Chondrocyte (in vitro differentiated cells): ENCODE data around the gene ZFHX3. TPM values are rescaled to one million over a fixed set of nuclear protein-coding genes. Genes with fewer than 3 reads are reported as not detected.

Experiments
- DNase-seq: peaks from one replicate; pipeline ENCODE4 v3.0.0; 2021; ENCODE audit warnings: mixed read lengths, low spot score
- H3K27ac Mint-ChIP-seq: one replicate; pipeline ENCODE4 v1.8.0; 2021; ENCODE audit warnings: mild to moderate bottlenecking, moderate library complexity, mixed read lengths; ENCODE audit not compliant: unreplicated experiment
- H3K27me3 Mint-ChIP-seq: 2 replicates; pipeline ENCODE4 v1.8.0; 2021; ENCODE audit warnings: low read depth, mixed read lengths
- H3K36me3 Mint-ChIP-seq: 2 replicates; pipeline ENCODE4 v1.8.0; 2021; ENCODE audit warnings: low read depth, mixed read lengths
- H3K4me1 Mint-ChIP-seq: 2 replicates; pipeline ENCODE4 v1.8.0; 2021; ENCODE audit warnings: low read depth, mild to moderate bottlenecking, mixed read lengths
- H3K4me3 Mint-ChIP-seq: one replicate; pipeline ENCODE4 v1.8.0; 2021; ENCODE audit warnings: mild to moderate bottlenecking, moderate library complexity, mixed read lengths; ENCODE audit not compliant: unreplicated experiment
- H3K9me3 Mint-ChIP-seq: 2 replicates; pipeline ENCODE4 v1.8.0; 2021; ENCODE audit warnings: low read depth, mixed read lengths
- CTCF ChIP-seq: fragments of 200-600 bp; sonication (generic); IDR thresholded peaks from 2 replicates; pipeline ENCODE4 v1.5.0; 2021; ENCODE audit warnings: antibody characterized with exemption, mild to moderate bottlenecking, moderate library complexity
- total RNA-seq: library from RNA; stranded (reverse); gene quantifications from 3 replicates; pipeline ENCODE4 v1.2.1, GENCODE V29; 2021

The ZFHX3 gene
- total RNA-seq, 1 donor from 2014 or later, result 86.8 TPM

- H3K36me3 Mint-ChIP-seq, result peaks cover 7% of the 10 kb centered on the region
- no peaks in the 10 kb centered on the region for H3K27me3 Mint-ChIP-seq
- peak overlapping the region; percentile 100 for H3K27ac Mint-ChIP-seq
- H3K4me1 Mint-ChIP-seq, result peaks cover 68% of the 10 kb centered on the region
- peak overlapping the region; percentile 93 for H3K4me3 Mint-ChIP-seq
- TF ChIP-seq CTCF, result no peak
- no peak for DNase-seq
- H3K9me3 Mint-ChIP-seq, result no peaks in the 10 kb centered on the region
Measured at GRCh38 chr16:73060892-73061490, 13.1 kb upstream of the ZFHX3 start.

GRCh38 chr16:73059779-73060615, 12.1 kb upstream of the ZFHX3 start:
- no peak for TF ChIP-seq CTCF
- Mint-ChIP-seq H3K9me3 (no peaks in the 10 kb centered on the region), H3K27me3 (no peaks in the 10 kb centered on the region), H3K27ac (peak overlapping the region; percentile 100), H3K36me3 (peaks cover 7% of the 10 kb centered on the region), H3K4me3 (peak overlapping the region; percentile 93), H3K4me1 (peaks cover 58% of the 10 kb centered on the region)
- DNase-seq, result no peak

GRCh38 chr16:73058616-73059409, 10.9 kb upstream of the ZFHX3 start:
- Mint-ChIP-seq H3K36me3 (peaks cover 7% of the 10 kb centered on the region), H3K4me1 (peaks cover 46% of the 10 kb centered on the region), H3K4me3 (peak overlapping the region; percentile 93), H3K27me3 (no peaks in the 10 kb centered on the region), H3K27ac (peak overlapping the region; percentile 100), H3K9me3 (no peaks in the 10 kb centered on the region)
- TF ChIP-seq CTCF, result no peak
- DNase-seq, result no peak

GRCh38 chr16:73058221-73058615, 10.3 kb upstream of the ZFHX3 start:
- DNase-seq, result no peak
- no peaks in the 10 kb centered on the region for H3K9me3 Mint-ChIP-seq
- H3K27me3 Mint-ChIP-seq, result no peaks in the 10 kb centered on the region
- peak overlapping the region; percentile 52 for H3K27ac Mint-ChIP-seq
- peak overlapping the region; percentile 93 for H3K4me3 Mint-ChIP-seq
- peaks cover 40% of the 10 kb centered on the region for H3K4me1 Mint-ChIP-seq
- no peak for TF ChIP-seq CTCF
- peaks cover 7% of the 10 kb centered on the region for H3K36me3 Mint-ChIP-seq
